ENCODE results near the gene LMNA.

LMNA gene

GRCh38 chr1:156140879-156141707, 26.6 kb downstream of the LMNA start:
- DNase-seq (ENCODE audit: low read depth, low spot score): no peak

GRCh38 chr1:156143765-156144489, 29.4 kb downstream of the LMNA start:
- DNase-seq (ENCODE audit: low read depth, low spot score): no peak

- DNase-seq (ENCODE audit: low read depth, low spot score): no peak
Measured at GRCh38 chr1:156144742-156145141, 30.2 kb downstream of the LMNA start.

GRCh38 chr1:156145650-156146019, 31.1 kb downstream of the LMNA start:
- no peak for DNase-seq (ENCODE audit: low read depth, low spot score)

- DNase-seq (ENCODE audit: low read depth, low spot score): no peak
Measured at GRCh38 chr1:156146020-156146768, 31.7 kb downstream of the LMNA start.

- DNase-seq (ENCODE audit: low read depth, low spot score): no peak
Measured at GRCh38 chr1:156146769-156147405, 32.4 kb downstream of the LMNA start.

GRCh38 chr1:156148216-156148615, 33.7 kb downstream of the LMNA start:
- no peak for DNase-seq (ENCODE audit: low read depth, low spot score)

GRCh38 chr1:156149374-156150332, 35.1 kb downstream of the LMNA start:
- no peak for DNase-seq (ENCODE audit: low read depth, low spot score)

GRCh38 chr1:156150333-156151011, 36.0 kb downstream of the LMNA start:
- DNase-seq (ENCODE audit: low read depth, low spot score): no peak

- no peak for DNase-seq (ENCODE audit: low read depth, low spot score)
Measured at GRCh38 chr1:156151093-156151688, 36.7 kb downstream of the LMNA start.

GRCh38 chr1:156152628-156153027, 38.1 kb downstream of the LMNA start:
- no peak for DNase-seq (ENCODE audit: low read depth, low spot score)

GRCh38 chr1:156153362-156153761, 38.9 kb downstream of the LMNA start, which contains the start of gene SEMA4A:
Gene SEMA4A (plus strand): TSS chr1:156153585. CDS start chr1:156154579, 994 bp downstream.
- no peak for DNase-seq (ENCODE audit: low read depth, low spot score)

- DNase-seq (ENCODE audit: low read depth, low spot score): no peak
Measured at GRCh38 chr1:156154317-156154749, 39.8 kb downstream of the LMNA start.

GRCh38 chr1:156155756-156156510, 41.4 kb downstream of the LMNA start:
- no peak for DNase-seq (ENCODE audit: low read depth, low spot score)

GRCh38 chr1:156157506-156157905, 43.0 kb downstream of the LMNA start:
- no peak for DNase-seq (ENCODE audit: low read depth, low spot score)

GRCh38 chr1:156157966-156158365, 43.5 kb downstream of the LMNA start:
- no peak for DNase-seq (ENCODE audit: low read depth, low spot score)

GRCh38 chr1:156160000-156160742, 45.7 kb downstream of the LMNA start:
- no peak for DNase-seq (ENCODE audit: low read depth, low spot score)

GRCh38 chr1:156160743-156161171, 46.2 kb downstream of the LMNA start:
- peak; percentile 48 for DNase-seq (ENCODE audit: low read depth, low spot score)
